DMS 273 (cell line): Measurements from ENCODE around the gene ACOT11.
"Not testable (repeated sequence)": the region's sequence is repeated elsewhere in the genome, so short reads cannot be mapped to it uniquely, and the experiment has no call there.

ENCODE experiments used
- DNase-seq: peaks from one replicate; lab custom pipeline; 2025; ENCODE audit not compliant: unreplicated experiment; lab: John Stamatoyannopoulos, UW

Gene ACOT11

GRCh38 chr1:54547601-54548388 is at the start of gene ACOT11:
ACOT11 (plus strand) TSS chr1:54548228; CDS start chr1:54548310, 82 bp downstream.
- peak; percentile 99 for DNase-seq

- DNase-seq, result peak; percentile 44
These were observed 49.5 kb upstream of the ACOT11 start for GRCh38 chr1:54498383-54499096.

GRCh38 chr1:54499097-54499359 is 49.0 kb upstream of the ACOT11 start:
- no peak for DNase-seq

- DNase-seq, result peak; percentile 87
These were observed 48.5 kb upstream of the ACOT11 start for GRCh38 chr1:54499360-54500106.

GRCh38 chr1:54500107-54500431 is 48.0 kb upstream of the ACOT11 start:
- DNase-seq, result no peak

GRCh38 chr1:54501849-54502248 is 46.2 kb upstream of the ACOT11 start:
- DNase-seq, result no peak

GRCh38 chr1:54502342-54502741 is 45.7 kb upstream of the ACOT11 start:
- DNase-seq, result no peak

- no peak for DNase-seq
These were observed 41.4 kb upstream of the ACOT11 start for GRCh38 chr1:54506594-54506993.

GRCh38 chr1:54507033-54507870 is 40.8 kb upstream of the ACOT11 start:
- DNase-seq, result no peak

GRCh38 chr1:54510715-54511270 is 37.2 kb upstream of the ACOT11 start:
- no peak for DNase-seq

- not testable (repeated sequence) for DNase-seq
These were observed 34.0 kb upstream of the ACOT11 start for GRCh38 chr1:54513921-54514580.

- DNase-seq, result no peak
These were observed 31.6 kb upstream of the ACOT11 start for GRCh38 chr1:54516249-54516920.

GRCh38 chr1:54517496-54517895 is 30.5 kb upstream of the ACOT11 start:
- peak; percentile 21 for DNase-seq

- DNase-seq, result no peak
These were observed 29.5 kb upstream of the ACOT11 start for GRCh38 chr1:54518489-54518888.

- peak; percentile 53 for DNase-seq
These were observed 28.3 kb upstream of the ACOT11 start for GRCh38 chr1:54519709-54520108.

- DNase-seq, result no peak
These were observed 27.3 kb upstream of the ACOT11 start for GRCh38 chr1:54520631-54521321.

- DNase-seq, result not testable (repeated sequence)
These were observed 21.5 kb upstream of the ACOT11 start for GRCh38 chr1:54526565-54526964.

GRCh38 chr1:54528613-54529012 is 19.4 kb upstream of the ACOT11 start:
- DNase-seq, result no peak

- no peak for DNase-seq
These were observed 16.0 kb upstream of the ACOT11 start for GRCh38 chr1:54532033-54532432.
